DOHH2 (cell line): ENCODE measurements around the gene PSENEN.

Source experiments
- H3F3A ChIP-seq: fragments of 200-600 bp; sonication (generic), shearing (Covaris generic); 2 replicates; pipeline ENCODE4 v1.6.0; 2016; ENCODE audit warnings: antibody characterized with exemption, mild to moderate bottlenecking; ENCODE audit not compliant: control insufficient read depth, insufficient read depth
- H3K27ac ChIP-seq: fragments of 200-600 bp; sonication (generic); 2 replicates; pipeline ENCODE4 v1.5.1; 2014; ENCODE audit warnings: low read depth, mild to moderate bottlenecking, low read length, moderate library complexity
- H3K27me3 ChIP-seq: fragments of 200-600 bp; sonication (generic); 2 replicates; pipeline ENCODE4 v1.6.1; 2014; ENCODE audit warnings: mild to moderate bottlenecking, low read length, mixed read lengths; ENCODE audit not compliant: control insufficient read depth
- H3K36me3 ChIP-seq: fragments of 200-600 bp; sonication (generic); 2 replicates; pipeline ENCODE4 v1.6.1; 2014; ENCODE audit warnings: mild to moderate bottlenecking, low read length, moderate library complexity, mixed read lengths; ENCODE audit not compliant: control insufficient read depth
- H3K4me1 ChIP-seq: fragments of 200-600 bp; sonication (generic); 2 replicates; pipeline ENCODE4 v1.6.1; 2014; ENCODE audit warnings: mild to moderate bottlenecking, low read length, mixed read lengths; ENCODE audit not compliant: control insufficient read depth
- H3K4me2 ChIP-seq: fragments of 200-600 bp; sonication (generic); 2 replicates; pipeline ENCODE4 v1.6.0; 2014; ENCODE audit warnings: mild to moderate bottlenecking, low read length, moderate library complexity
- H3K4me3 ChIP-seq: fragments of 200-600 bp; sonication (generic); 2 replicates; pipeline ENCODE4 v1.5.1; 2014; ENCODE audit warnings: mild to moderate bottlenecking, low read length, mixed read lengths
- H3K79me2 ChIP-seq: fragments of 200-600 bp; sonication (generic); 2 replicates; pipeline ENCODE4 v1.6.1; 2014; ENCODE audit warnings: mild to moderate bottlenecking, low read length, mixed read lengths; ENCODE audit not compliant: control insufficient read depth
- H3K9me2 ChIP-seq: fragments of 200-600 bp; sonication (generic); replicated peaks from 2 replicates; pipeline ENCODE4 v1.6.1; 2014; ENCODE audit warnings: mild to moderate bottlenecking, low read length, mixed read lengths; ENCODE audit not compliant: control insufficient read depth
- H3K9me3 ChIP-seq: fragments of 200-600 bp; sonication (generic); 2 replicates; pipeline ENCODE4 v1.6.1; 2014; ENCODE audit warnings: antibody characterized with exemption, low read length, mixed read lengths; ENCODE audit not compliant: control insufficient read depth, insufficient read depth
- H4K20me1 ChIP-seq: fragments of 200-600 bp; sonication (generic); 2 replicates; pipeline ENCODE4 v1.6.0; 2014; ENCODE audit warnings: low read depth, mild to moderate bottlenecking, antibody characterized with exemption, low read length, moderate library complexity; ENCODE audit not compliant: control insufficient read depth, insufficient read depth
- CTCF ChIP-seq: fragments of 200-600 bp; sonication (generic); IDR thresholded peaks from one replicate; pipeline ENCODE4 v1.5.1; 2014; ENCODE audit warnings: antibody characterized with exemption, mild to moderate bottlenecking, low read depth, low read length; ENCODE audit not compliant: poor library complexity, severe bottlenecking
- EZH2phosphoT487 ChIP-seq: fragments of 200-600 bp; sonication (generic); IDR thresholded peaks from 2 replicates; pipeline ENCODE4 v1.6.1; 2017; ENCODE audit warnings: borderline replicate concordance, mild to moderate bottlenecking, antibody characterized with exemption, low read length, moderate library complexity, mixed read lengths

Gene PSENEN

DNA sequence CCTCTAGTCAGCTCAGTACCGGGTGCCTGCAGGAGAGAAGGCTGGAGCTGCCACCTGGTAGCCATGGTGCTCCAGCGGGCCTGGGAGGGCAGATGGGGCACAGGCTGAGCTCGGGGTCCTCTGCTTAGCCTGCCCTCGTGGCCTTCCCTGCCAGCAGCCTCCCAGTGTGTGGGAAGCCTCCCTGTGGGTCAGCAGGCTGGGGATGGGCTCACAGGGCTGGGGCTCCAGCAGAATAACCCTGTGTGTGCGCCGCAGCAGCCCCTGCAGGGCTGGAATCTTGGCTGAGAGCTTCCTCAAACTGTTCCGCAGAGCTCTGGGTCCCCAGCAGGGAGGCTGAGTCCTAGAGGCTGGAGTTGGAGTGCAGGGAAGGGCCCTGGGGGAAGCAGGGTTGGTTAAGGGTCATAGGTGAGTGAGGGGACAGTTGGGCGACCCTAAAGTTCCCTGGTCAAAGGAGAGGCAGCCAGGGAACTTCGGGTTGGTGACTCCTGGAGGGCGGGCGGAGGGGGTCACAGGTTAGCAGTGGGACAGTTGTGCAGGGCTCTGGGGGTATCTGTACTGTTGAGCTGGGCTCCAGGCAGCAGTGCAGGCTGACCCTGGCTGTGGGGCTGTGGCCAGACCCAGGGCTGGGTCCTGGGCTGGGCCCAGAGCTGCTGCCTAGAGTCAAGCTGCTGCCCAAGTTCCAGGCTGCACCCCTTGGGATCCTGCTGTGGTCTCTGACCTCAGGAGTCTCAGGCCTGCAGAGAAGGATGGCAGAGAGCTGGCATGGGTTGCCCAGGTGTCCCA, 43.9 kb downstream of the PSENEN start:
- Histone ChIP-seq H3K9me3 (no peaks in the 10 kb centered on the region), H3K4me3 (no peak overlapping the region), H3F3A (no peaks in the 10 kb centered on the region), H3K79me2 (no peaks in the 10 kb centered on the region), H3K4me1 (no peaks in the 10 kb centered on the region), H3K27ac (no peak overlapping the region), H3K9me2 (no peaks in the 10 kb centered on the region), H3K27me3 (no peaks in the 10 kb centered on the region), H3K4me2 (no peak overlapping the region), H4K20me1 (no peaks in the 10 kb centered on the region), H3K36me3 (no peaks in the 10 kb centered on the region)
- TF ChIP-seq EZH2phosphoT487 = no peak

DNA sequence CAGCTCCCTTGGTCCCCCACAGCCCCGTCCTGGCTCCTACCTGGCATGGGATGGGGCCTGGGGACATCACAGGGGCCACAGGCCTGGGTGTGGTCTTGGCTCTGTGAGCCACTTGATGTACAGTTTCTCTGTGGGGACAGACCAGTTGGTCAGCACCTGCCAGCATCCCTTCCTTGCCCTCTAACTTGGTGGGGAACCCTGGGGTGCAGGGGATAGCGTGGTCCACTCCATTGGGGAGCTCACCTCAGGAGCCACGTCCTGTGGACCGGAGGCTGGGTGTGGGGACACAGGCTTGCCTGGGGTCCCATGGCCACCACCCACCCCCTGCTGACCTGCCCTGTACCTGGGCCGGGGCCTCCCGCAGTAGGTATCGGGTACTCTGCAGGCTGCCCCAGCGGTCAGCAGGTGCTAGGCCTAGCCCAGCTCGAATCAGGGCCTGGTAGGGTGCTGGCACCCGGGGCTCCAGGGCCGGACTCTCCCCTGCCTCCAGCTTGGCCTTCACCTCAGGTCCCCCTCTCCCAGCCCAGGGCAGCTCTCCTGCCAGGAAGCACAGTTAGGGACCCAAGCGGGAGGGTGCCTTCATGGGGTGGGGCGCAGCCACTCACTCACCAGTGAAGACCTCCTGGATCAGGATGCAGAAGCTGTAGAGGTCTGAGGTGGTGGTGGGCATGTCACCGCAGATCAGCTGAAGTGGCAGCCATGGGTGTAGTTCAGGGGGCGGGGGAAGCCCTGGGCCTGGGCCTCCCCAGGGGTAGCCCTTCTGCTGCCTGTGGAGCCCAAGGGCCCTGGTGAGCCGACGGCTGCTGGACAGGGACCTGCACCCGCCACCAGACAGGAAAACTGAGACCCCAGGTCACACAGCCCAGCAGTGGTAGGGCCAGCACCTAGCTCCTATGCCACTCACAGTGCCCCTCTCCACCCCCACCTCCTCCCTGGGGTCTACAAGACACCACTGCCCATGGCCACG, 44.8 kb downstream of the PSENEN start:
- no peaks in the 10 kb centered on the region for H3K9me2 ChIP-seq
- H3K4me2 ChIP-seq = no peak overlapping the region
- H3K36me3 ChIP-seq = no peaks in the 10 kb centered on the region
- no peaks in the 10 kb centered on the region for H4K20me1 ChIP-seq
- H3K27me3 ChIP-seq = no peaks in the 10 kb centered on the region
- no peak overlapping the region for H3K27ac ChIP-seq
- H3K4me3 ChIP-seq = no peak overlapping the region
- H3K79me2 ChIP-seq = no peaks in the 10 kb centered on the region
- no peaks in the 10 kb centered on the region for H3F3A ChIP-seq
- H3K4me1 ChIP-seq = no peaks in the 10 kb centered on the region
- TF ChIP-seq CTCF (no peak), EZH2phosphoT487 (no peak)
- H3K9me3 ChIP-seq = no peaks in the 10 kb centered on the region

DNA sequence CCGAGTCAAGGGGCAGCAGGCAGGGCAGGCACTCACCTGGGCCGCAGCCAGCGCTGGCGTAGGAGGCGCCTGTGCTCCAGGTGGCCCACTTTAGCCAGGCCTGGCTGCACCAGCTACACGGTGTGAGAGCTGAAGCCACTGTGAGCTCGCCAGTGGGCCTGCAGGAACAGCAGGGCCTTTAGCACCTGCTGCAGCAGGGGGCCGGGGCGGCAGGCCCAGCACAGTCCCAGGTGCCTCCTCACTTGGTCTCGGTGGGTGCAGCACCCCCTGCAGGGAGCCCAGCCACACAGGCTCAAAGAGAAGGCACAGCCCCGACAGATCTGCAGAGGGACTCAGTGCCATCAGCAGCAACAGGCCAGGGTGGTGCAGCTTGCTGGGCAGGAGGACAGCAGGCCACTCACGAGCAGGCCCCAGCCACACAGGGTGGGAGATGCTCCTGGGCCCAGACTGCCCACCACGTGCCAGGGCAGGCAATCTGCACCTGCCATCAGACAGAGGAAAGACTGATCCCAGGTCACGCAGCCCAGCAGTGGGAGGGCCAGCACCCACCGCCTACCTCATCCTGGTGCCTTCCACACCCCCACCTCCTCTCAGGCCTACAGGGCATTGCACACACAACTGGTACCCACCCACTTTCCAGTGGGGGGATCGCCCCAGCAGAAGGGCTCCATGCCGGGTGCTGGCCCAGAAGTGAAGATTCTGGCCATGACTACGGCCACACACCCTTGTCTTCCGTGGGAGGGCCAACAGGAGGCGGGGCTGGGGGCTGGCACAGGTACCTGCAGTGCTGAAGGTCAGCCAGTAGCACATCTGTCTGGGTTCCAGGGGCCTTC, 45.7 kb downstream of the PSENEN start:
- no peak overlapping the region for H3K4me2 ChIP-seq

More for the DNA sequence above, 45.7 kb downstream of the PSENEN start:
- Histone ChIP-seq H3K4me1 (no peaks in the 10 kb centered on the region), H3K36me3 (no peaks in the 10 kb centered on the region), H3K4me3 (no peak overlapping the region), H3K27me3 (0 out of 2 replicates have a peak, but pooled peaks cover 2% of the 10 kb centered on the region), H3K9me2 (no peaks in the 10 kb centered on the region), H3F3A (no peaks in the 10 kb centered on the region), H4K20me1 (no peaks in the 10 kb centered on the region), H3K27ac (no peak overlapping the region), H3K9me3 (no peaks in the 10 kb centered on the region), H3K79me2 (no peaks in the 10 kb centered on the region)
- TF ChIP-seq EZH2phosphoT487 (no peak), CTCF (peak; percentile 64)
